Measurements from ENCODE around the gene THBS4.

- TF ChIP-seq FOXP2 (optimal IDR thresholded peaks at IDR 0.05; ENCODE audit: control extremely low read depth, extremely low read length, insufficient read depth): no peak
- TF ChIP-seq POLR2AphosphoS5 (IDR thresholded peaks at IDR 0.05; ENCODE audit: borderline replicate concordance, low read depth, low read length): no peak
- no peak for TF ChIP-seq EZH2 (IDR thresholded peaks at IDR 0.05)
Measured at GRCh38 chr5:80116465-80116864, 81.3 kb downstream of the THBS4 start.
